ENCODE data around the gene GALNT18.

GALNT18 gene

GRCh38 chr11:11262171-11262920 is 359.5 kb downstream of the GALNT18 start:
- Histone ChIP-seq H3K9ac (ENCODE audit: low read depth, low read length) (no peak overlapping the region), H3K4me1 (ENCODE audit: control insufficient read depth, insufficient read depth, low read length) (no peaks in the 10 kb centered on the region; the same call in 1 of the 2 replicates), H3K9me3 (ENCODE audit: control insufficient read depth, insufficient read depth, low read length) (no peaks in the 10 kb centered on the region), H3K4me3 (ENCODE audit: low read depth, low read length) (no peak overlapping the region), H3K27me3 (ENCODE audit: control insufficient read depth, insufficient read depth, low read length) (no peaks in the 10 kb centered on the region), H3K36me3 (ENCODE audit: control insufficient read depth, insufficient read depth, low read length) (no peaks in the 10 kb centered on the region), H3K27ac (ENCODE audit: low read depth, low read length) (no peak overlapping the region)

GRCh38 chr11:11261629-11262028 is 360.2 kb downstream of the GALNT18 start:
- Histone ChIP-seq H3K9me3 (ENCODE audit: control insufficient read depth, insufficient read depth, low read length) (no peaks in the 10 kb centered on the region), H3K9ac (ENCODE audit: low read depth, low read length) (no peak overlapping the region), H3K27me3 (ENCODE audit: control insufficient read depth, insufficient read depth, low read length) (no peaks in the 10 kb centered on the region), H3K4me1 (ENCODE audit: control insufficient read depth, insufficient read depth, low read length) (no peaks in the 10 kb centered on the region; the same call in 1 of the 2 replicates), H3K36me3 (ENCODE audit: control insufficient read depth, insufficient read depth, low read length) (no peaks in the 10 kb centered on the region), H3K27ac (ENCODE audit: low read depth, low read length) (no peak overlapping the region), H3K4me3 (ENCODE audit: low read depth, low read length) (no peak overlapping the region)

GRCh38 chr11:11260903-11261302 is 360.9 kb downstream of the GALNT18 start:
- no peaks in the 10 kb centered on the region for H3K36me3 ChIP-seq (ENCODE audit: control insufficient read depth, insufficient read depth, low read length)
- H3K27ac ChIP-seq (ENCODE audit: low read depth, low read length) = no peak overlapping the region
- no peaks in the 10 kb centered on the region for H3K27me3 ChIP-seq (ENCODE audit: control insufficient read depth, insufficient read depth, low read length)
- H3K4me3 ChIP-seq (ENCODE audit: low read depth, low read length) = no peak overlapping the region
- H3K9me3 ChIP-seq (ENCODE audit: control insufficient read depth, insufficient read depth, low read length) = no peaks in the 10 kb centered on the region
- H3K9ac ChIP-seq (ENCODE audit: low read depth, low read length) = no peak overlapping the region
- no peaks in the 10 kb centered on the region; the same call in 1 of the 2 replicates for H3K4me1 ChIP-seq (ENCODE audit: control insufficient read depth, insufficient read depth, low read length)

- Histone ChIP-seq H3K9me3 (ENCODE audit: control insufficient read depth, insufficient read depth, low read length) (no peaks in the 10 kb centered on the region), H3K4me1 (ENCODE audit: control insufficient read depth, insufficient read depth, low read length) (0 out of 2 replicates have a peak, but pooled peaks cover 3% of the 10 kb centered on the region), H3K27ac (ENCODE audit: low read depth, low read length) (no peak overlapping the region), H3K4me3 (ENCODE audit: low read depth, low read length) (no peak overlapping the region), H3K9ac (ENCODE audit: low read depth, low read length) (no peak overlapping the region), H3K36me3 (ENCODE audit: control insufficient read depth, insufficient read depth, low read length) (no peaks in the 10 kb centered on the region), H3K27me3 (ENCODE audit: control insufficient read depth, insufficient read depth, low read length) (no peaks in the 10 kb centered on the region)
These were observed 367.8 kb downstream of the GALNT18 start for GRCh38 chr11:11253995-11254394.

DNA sequence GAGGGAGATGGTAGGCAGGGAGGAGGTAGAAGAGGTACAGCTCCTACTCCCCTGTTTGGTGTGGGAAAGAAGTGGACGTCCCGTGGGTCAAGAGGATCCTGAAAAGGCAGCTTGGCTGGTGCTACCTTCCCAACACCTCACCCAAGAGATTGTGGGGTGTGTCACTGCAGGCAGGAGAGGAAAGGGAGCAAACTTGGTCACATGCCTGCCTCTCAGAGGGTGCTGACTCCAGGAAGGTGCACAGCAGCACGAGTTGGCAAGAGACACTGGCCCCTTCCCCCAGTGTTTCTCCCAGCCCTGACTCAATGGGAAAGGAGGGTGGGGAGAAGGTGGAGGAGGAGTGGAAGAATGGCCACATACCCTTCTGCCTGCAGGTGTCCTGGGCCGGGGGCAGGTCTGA is 368.3 kb downstream of the GALNT18 start:
- Histone ChIP-seq H3K4me1 (ENCODE audit: control insufficient read depth, insufficient read depth, low read length) (0 out of 2 replicates have a peak, but pooled peaks cover 3% of the 10 kb centered on the region), H3K36me3 (ENCODE audit: control insufficient read depth, insufficient read depth, low read length) (no peaks in the 10 kb centered on the region)

DNA sequence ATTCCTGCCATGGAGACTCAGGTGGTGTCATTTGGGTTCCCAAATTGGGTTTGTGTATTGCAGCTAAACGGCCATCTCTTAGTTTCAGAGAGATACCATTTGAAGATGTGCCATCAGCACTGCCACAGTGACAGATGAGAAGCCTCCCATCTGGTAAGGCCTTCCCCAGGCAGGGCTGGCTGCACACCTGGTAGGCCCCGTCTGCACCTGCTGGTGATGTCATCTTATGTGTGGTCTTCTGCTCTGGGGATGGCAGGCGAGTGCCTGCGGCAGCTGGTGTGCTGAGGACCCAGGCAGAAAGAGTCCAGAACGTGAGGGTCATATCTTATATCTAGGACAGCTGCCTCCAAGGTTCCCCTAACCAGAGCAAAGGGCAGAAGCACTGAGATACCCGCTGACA is 369.4 kb downstream of the GALNT18 start:
- H3K36me3 ChIP-seq (ENCODE audit: control insufficient read depth, insufficient read depth, low read length) = no peaks in the 10 kb centered on the region
- H3K27me3 ChIP-seq (ENCODE audit: control insufficient read depth, insufficient read depth, low read length) = no peaks in the 10 kb centered on the region
- no peak overlapping the region for H3K9ac ChIP-seq (ENCODE audit: low read depth, low read length)
- 0 out of 2 replicates have a peak, but pooled peaks cover 3% of the 10 kb centered on the region for H3K4me1 ChIP-seq (ENCODE audit: control insufficient read depth, insufficient read depth, low read length)
- H3K9me3 ChIP-seq (ENCODE audit: control insufficient read depth, insufficient read depth, low read length) = no peaks in the 10 kb centered on the region
- no peak overlapping the region for H3K4me3 ChIP-seq (ENCODE audit: low read depth, low read length)
- H3K27ac ChIP-seq (ENCODE audit: low read depth, low read length) = no peak overlapping the region

More for the DNA sequence above, 368.3 kb downstream of the GALNT18 start:
- H3K27me3 ChIP-seq (ENCODE audit: control insufficient read depth, insufficient read depth, low read length) = no peaks in the 10 kb centered on the region
- no peak overlapping the region for H3K27ac ChIP-seq (ENCODE audit: low read depth, low read length)
- no peaks in the 10 kb centered on the region for H3K9me3 ChIP-seq (ENCODE audit: control insufficient read depth, insufficient read depth, low read length)
- no peak overlapping the region for H3K4me3 ChIP-seq (ENCODE audit: low read depth, low read length)
- H3K9ac ChIP-seq (ENCODE audit: low read depth, low read length) = no peak overlapping the region

- no peak overlapping the region for H3K9ac ChIP-seq (ENCODE audit: low read depth, low read length)
- no peaks in the 10 kb centered on the region for H3K9me3 ChIP-seq (ENCODE audit: control insufficient read depth, insufficient read depth, low read length)
- 0 out of 2 replicates have a peak, but pooled peaks cover 3% of the 10 kb centered on the region for H3K4me1 ChIP-seq (ENCODE audit: control insufficient read depth, insufficient read depth, low read length)
- peaks cover 3% of the 10 kb centered on the region for H3K27me3 ChIP-seq (ENCODE audit: control insufficient read depth, insufficient read depth, low read length)
- no peak overlapping the region for H3K4me3 ChIP-seq (ENCODE audit: low read depth, low read length)
- no peak overlapping the region for H3K27ac ChIP-seq (ENCODE audit: low read depth, low read length)
- H3K36me3 ChIP-seq (ENCODE audit: control insufficient read depth, insufficient read depth, low read length) = no peaks in the 10 kb centered on the region
These were observed 370.3 kb downstream of the GALNT18 start for GRCh38 chr11:11251394-11251970.

DNA sequence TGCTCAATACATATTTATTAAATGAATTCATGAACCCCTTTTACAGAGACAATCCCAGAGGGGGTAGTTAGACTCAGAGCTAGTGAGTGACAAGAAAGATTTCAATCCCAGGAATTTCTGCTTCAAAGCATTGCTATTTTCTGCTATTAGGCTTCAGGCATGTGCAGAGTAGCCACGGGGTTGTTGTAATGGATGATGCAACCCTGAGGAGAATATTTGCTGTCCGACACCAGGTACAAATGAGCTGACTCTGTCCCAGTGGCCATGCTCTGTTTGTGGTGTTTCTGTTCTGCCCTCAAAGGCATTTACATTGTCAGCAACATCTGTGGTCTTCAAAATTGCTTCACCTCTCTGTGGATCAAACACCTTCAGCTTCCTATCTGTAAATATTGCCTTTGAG is 371.3 kb downstream of the GALNT18 start:
- no peak overlapping the region for H3K9ac ChIP-seq (ENCODE audit: low read depth, low read length)
- H3K4me3 ChIP-seq (ENCODE audit: low read depth, low read length) = no peak overlapping the region
- H3K4me1 ChIP-seq (ENCODE audit: control insufficient read depth, insufficient read depth, low read length) = 0 out of 2 replicates have a peak, but pooled peaks cover 3% of the 10 kb centered on the region
- H3K27me3 ChIP-seq (ENCODE audit: control insufficient read depth, insufficient read depth, low read length) = peaks cover 6% of the 10 kb centered on the region
- no peaks in the 10 kb centered on the region for H3K36me3 ChIP-seq (ENCODE audit: control insufficient read depth, insufficient read depth, low read length)
- H3K27ac ChIP-seq (ENCODE audit: low read depth, low read length) = no peak overlapping the region
- H3K9me3 ChIP-seq (ENCODE audit: control insufficient read depth, insufficient read depth, low read length) = no peaks in the 10 kb centered on the region

- H3K36me3 ChIP-seq (ENCODE audit: control insufficient read depth, insufficient read depth, low read length) = no peaks in the 10 kb centered on the region
- H3K9ac ChIP-seq (ENCODE audit: low read depth, low read length) = no peak overlapping the region
- no peak overlapping the region for H3K4me3 ChIP-seq (ENCODE audit: low read depth, low read length)
- no peak overlapping the region for H3K27ac ChIP-seq (ENCODE audit: low read depth, low read length)
- peaks cover 6% of the 10 kb centered on the region for H3K27me3 ChIP-seq (ENCODE audit: control insufficient read depth, insufficient read depth, low read length)
- peaks cover 17% of the 10 kb centered on the region for H3K4me1 ChIP-seq (ENCODE audit: control insufficient read depth, insufficient read depth, low read length)
- no peaks in the 10 kb centered on the region for H3K9me3 ChIP-seq (ENCODE audit: control insufficient read depth, insufficient read depth, low read length)
These were observed 374.2 kb downstream of the GALNT18 start for GRCh38 chr11:11247576-11247975.

GRCh38 chr11:11247086-11247485 is 374.7 kb downstream of the GALNT18 start:
- no peaks in the 10 kb centered on the region for H3K9me3 ChIP-seq (ENCODE audit: control insufficient read depth, insufficient read depth, low read length)
- peaks cover 6% of the 10 kb centered on the region for H3K27me3 ChIP-seq (ENCODE audit: control insufficient read depth, insufficient read depth, low read length)
- no peak overlapping the region for H3K4me3 ChIP-seq (ENCODE audit: low read depth, low read length)
- H3K4me1 ChIP-seq (ENCODE audit: control insufficient read depth, insufficient read depth, low read length) = peaks cover 17% of the 10 kb centered on the region
- H3K27ac ChIP-seq (ENCODE audit: low read depth, low read length) = no peak overlapping the region
- no peaks in the 10 kb centered on the region for H3K36me3 ChIP-seq (ENCODE audit: control insufficient read depth, insufficient read depth, low read length)
- no peak overlapping the region for H3K9ac ChIP-seq (ENCODE audit: low read depth, low read length)

- no peak overlapping the region for H3K4me3 ChIP-seq (ENCODE audit: low read depth, low read length)
- H3K9ac ChIP-seq (ENCODE audit: low read depth, low read length) = no peak overlapping the region
- H3K27ac ChIP-seq (ENCODE audit: low read depth, low read length) = no peak overlapping the region
- H3K4me1 ChIP-seq (ENCODE audit: control insufficient read depth, insufficient read depth, low read length) = peaks cover 17% of the 10 kb centered on the region
- H3K36me3 ChIP-seq (ENCODE audit: control insufficient read depth, insufficient read depth, low read length) = no peaks in the 10 kb centered on the region
- H3K9me3 ChIP-seq (ENCODE audit: control insufficient read depth, insufficient read depth, low read length) = no peaks in the 10 kb centered on the region
- H3K27me3 ChIP-seq (ENCODE audit: control insufficient read depth, insufficient read depth, low read length) = peaks cover 6% of the 10 kb centered on the region
These were observed 375.6 kb downstream of the GALNT18 start for GRCh38 chr11:11246166-11246565.
